Measurements from ENCODE around the gene PAPPA.

PAPPA gene

GRCh38 chr9:116153765-116154333, at the start of gene PAPPA:
Gene PAPPA (plus strand): TSS chr9:116153791. CDS start chr9:116154173, 382 bp downstream.
- DNase-seq (ENCODE audit: extremely low read depth in 1 of 2, low read depth in 1 of 2): no peak

DNA sequence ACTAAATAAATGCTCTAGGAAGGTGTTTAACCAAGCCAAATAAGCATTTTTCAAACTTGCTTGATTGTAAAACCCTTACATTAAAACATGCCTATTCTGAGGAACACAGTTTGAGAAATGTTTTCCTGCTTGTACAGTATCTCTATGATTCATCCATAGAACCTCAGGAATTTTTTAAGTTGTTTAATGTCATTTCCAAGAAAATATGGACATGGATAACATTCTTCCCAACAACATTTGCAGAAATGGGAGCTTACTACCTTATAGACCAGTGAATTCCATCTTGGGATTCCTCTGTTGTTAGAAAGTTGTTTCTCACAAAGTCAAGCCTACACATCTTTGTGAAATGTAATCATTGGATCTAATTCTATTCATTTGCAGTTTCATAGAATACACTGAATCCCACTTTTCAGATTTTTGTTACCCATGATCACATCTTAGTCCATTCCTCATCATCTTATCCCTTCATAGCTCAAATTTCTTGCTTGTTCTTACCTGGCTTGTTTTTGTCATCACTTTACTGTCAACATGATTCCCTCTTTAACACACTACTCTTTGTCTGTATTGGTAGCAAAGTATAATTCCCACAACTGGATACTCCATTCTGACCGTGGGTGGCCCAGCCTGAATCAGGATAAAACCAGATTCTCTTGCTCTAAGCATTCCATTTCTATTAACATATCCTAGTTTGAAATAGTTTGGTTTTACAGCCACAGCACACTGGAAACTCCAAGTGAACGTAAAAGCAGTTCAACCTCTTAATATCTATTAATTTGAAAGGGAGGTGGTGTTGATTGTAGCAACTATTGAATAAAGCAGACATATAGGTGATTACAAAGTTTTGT, 49.4 kb upstream of the PAPPA start:
- DNase-seq (ENCODE audit: extremely low read depth in 1 of 2, low read depth in 1 of 2): no peak

DNA sequence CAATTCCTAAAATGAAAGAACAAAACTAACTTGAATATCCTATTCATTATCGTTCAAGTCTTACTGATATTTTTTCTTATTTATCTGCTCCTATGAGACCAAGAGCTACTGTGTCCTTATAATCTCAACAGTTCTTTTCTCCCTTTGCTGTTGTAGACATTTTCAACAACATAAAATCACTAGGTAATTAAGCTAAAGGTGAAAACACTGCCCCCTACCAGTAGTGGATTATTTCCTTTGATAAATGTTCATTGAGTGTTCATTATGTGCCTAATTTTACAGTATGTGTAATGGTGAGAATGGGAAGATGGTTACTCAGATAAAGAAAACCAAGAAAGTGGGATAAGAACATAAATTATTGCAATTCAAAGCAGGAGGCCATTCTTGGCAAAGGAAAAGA, 41.4 kb upstream of the PAPPA start:
- DNase-seq (ENCODE audit: extremely low read depth in 1 of 2, low read depth in 1 of 2): no peak

GRCh38 chr9:116115761-116116353, 37.7 kb upstream of the PAPPA start:
- DNase-seq (ENCODE audit: extremely low read depth in 1 of 2, low read depth in 1 of 2): no peak

DNA sequence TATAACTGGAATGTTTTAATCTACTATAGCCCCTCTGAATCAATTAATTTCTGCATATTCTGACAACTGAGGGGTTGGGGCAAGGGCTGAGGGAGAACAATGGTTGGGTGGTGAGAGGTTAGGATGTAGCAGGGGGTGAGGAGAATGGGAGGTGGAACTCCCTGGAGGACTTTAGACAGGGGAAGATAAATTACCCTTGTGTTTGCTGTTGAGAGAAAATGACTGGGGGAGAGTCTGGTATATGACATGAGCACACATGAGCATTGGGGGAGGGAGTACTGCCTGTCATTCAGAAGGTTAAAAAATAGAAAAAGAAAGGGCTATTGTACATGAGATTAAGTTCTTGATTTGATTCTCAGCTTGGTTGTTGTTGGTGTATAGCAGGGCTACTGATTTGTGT, 37.2 kb upstream of the PAPPA start:
- no peak for DNase-seq (ENCODE audit: extremely low read depth in 1 of 2, low read depth in 1 of 2)

GRCh38 chr9:116123171-116123570, 30.4 kb upstream of the PAPPA start:
- no peak for DNase-seq (ENCODE audit: extremely low read depth in 1 of 2, low read depth in 1 of 2)

DNA sequence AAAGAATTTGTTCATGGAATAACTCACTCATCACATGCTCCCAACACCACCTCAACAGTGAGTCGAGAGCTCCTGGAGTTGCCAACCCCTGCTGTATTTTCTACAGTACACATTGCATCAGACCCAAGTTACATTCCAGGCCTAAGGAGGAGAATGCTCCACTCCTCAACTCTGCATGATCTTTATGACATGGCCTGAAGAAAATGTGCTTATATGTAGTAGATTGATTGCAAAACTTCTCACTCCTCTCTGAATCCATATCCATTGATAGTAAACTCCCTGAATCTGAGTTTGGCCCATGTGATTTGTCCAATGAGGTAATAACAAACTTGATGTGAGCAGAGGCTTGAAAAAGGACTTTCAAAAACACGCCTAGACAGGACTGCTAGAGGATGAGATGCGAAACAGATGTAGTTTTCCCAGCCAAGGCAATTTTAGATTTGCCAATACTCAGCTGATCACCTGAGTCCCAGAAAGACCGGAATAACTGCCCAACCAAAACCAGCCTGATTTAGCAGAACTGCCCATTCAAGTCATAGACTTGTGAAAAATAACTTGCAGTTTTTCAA, 29.0 kb upstream of the PAPPA start:
- no peak for DNase-seq (ENCODE audit: extremely low read depth in 1 of 2, low read depth in 1 of 2)

- no peak for DNase-seq (ENCODE audit: extremely low read depth in 1 of 2, low read depth in 1 of 2)
These were observed 20.4 kb upstream of the PAPPA start for GRCh38 chr9:116133163-116133562.

GRCh38 chr9:116134975-116135374, 18.6 kb upstream of the PAPPA start:
- DNase-seq (ENCODE audit: extremely low read depth in 1 of 2, low read depth in 1 of 2): no peak

- no peak for DNase-seq (ENCODE audit: extremely low read depth in 1 of 2, low read depth in 1 of 2)
These were observed 16.6 kb upstream of the PAPPA start for GRCh38 chr9:116137010-116137409.

GRCh38 chr9:116137581-116137980, 16.0 kb upstream of the PAPPA start:
- DNase-seq (ENCODE audit: extremely low read depth in 1 of 2, low read depth in 1 of 2): no peak

GRCh38 chr9:116141864-116142561, 11.6 kb upstream of the PAPPA start:
- no peak for DNase-seq (ENCODE audit: extremely low read depth in 1 of 2, low read depth in 1 of 2)

DNA sequence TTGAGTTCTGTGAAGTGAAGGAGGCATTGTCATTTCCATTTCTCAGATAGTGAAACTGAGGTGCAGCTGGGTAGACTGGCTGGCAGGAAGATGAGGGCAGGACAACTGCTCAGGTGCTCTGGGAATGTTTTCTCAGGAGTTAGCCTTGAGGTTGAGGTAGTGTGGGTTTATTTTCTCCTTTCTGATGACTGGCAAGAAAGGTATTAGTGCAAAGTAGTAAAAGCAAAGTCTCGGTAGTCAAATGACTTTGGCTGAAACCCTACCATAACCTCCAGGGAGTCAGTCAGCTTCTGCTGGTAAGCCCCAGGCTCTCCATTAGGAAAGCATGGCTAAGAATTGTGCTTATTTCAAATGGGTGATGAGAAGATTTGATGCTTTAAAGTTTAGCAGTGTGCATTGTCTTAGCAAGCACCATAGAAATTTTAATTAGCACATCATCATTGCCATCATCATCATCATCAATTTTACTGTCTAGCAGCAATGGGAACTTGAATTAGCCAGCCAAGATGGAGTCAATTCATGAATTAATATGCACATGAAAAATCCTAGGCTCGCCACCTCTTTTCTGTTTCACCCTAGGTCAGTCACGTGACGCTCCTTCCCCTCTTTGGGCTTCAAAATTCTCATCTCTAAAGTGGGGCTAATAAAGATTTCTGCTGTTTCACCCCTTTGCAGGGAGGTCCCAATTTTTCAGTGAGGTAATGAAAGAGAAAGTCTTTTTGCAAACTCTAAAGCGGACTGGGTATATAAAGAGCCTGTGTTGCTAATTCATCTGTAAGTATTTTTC, 10.7 kb upstream of the PAPPA start:
- DNase-seq (ENCODE audit: extremely low read depth in 1 of 2, low read depth in 1 of 2): no peak

- no peak for DNase-seq (ENCODE audit: extremely low read depth in 1 of 2, low read depth in 1 of 2)
These were observed 9.6 kb upstream of the PAPPA start for GRCh38 chr9:116144038-116144437.

- no peak for DNase-seq (ENCODE audit: extremely low read depth in 1 of 2, low read depth in 1 of 2)
These were observed 9.0 kb upstream of the PAPPA start for GRCh38 chr9:116144555-116144954.

GRCh38 chr9:116145036-116145435, 8.6 kb upstream of the PAPPA start:
- DNase-seq (ENCODE audit: extremely low read depth in 1 of 2, low read depth in 1 of 2): no peak

GRCh38 chr9:116147821-116148220, 5.8 kb upstream of the PAPPA start:
- DNase-seq (ENCODE audit: extremely low read depth in 1 of 2, low read depth in 1 of 2): no peak

GRCh38 chr9:116149844-116150243, 3.7 kb upstream of the PAPPA start:
- DNase-seq (ENCODE audit: extremely low read depth in 1 of 2, low read depth in 1 of 2): no peak

- no peak for DNase-seq (ENCODE audit: extremely low read depth in 1 of 2, low read depth in 1 of 2)
These were observed 2.4 kb upstream of the PAPPA start for GRCh38 chr9:116151199-116151598.

- DNase-seq (ENCODE audit: extremely low read depth in 1 of 2, low read depth in 1 of 2): no peak
These were observed 1.6 kb upstream of the PAPPA start for GRCh38 chr9:116151966-116152381.

All from activated CD8-positive, alpha-beta memory T cell treated with anti-CD3 and anti-CD28 coated beads for 1 hour (primary cell).